Measurements from ENCODE around the gene ZFPM1. TPM values are rescaled to one million over a fixed set of nuclear protein-coding genes. Genes with fewer than 3 reads are reported as not detected.
"Not testable (repeated sequence)": the region's sequence is repeated elsewhere in the genome, so short reads cannot be mapped to it uniquely, and the experiment has no call there.

Gene ZFPM1
- total RNA-seq, 2 experiments from 2014 or later, result 14.3 to 14.7 TPM

DNA sequence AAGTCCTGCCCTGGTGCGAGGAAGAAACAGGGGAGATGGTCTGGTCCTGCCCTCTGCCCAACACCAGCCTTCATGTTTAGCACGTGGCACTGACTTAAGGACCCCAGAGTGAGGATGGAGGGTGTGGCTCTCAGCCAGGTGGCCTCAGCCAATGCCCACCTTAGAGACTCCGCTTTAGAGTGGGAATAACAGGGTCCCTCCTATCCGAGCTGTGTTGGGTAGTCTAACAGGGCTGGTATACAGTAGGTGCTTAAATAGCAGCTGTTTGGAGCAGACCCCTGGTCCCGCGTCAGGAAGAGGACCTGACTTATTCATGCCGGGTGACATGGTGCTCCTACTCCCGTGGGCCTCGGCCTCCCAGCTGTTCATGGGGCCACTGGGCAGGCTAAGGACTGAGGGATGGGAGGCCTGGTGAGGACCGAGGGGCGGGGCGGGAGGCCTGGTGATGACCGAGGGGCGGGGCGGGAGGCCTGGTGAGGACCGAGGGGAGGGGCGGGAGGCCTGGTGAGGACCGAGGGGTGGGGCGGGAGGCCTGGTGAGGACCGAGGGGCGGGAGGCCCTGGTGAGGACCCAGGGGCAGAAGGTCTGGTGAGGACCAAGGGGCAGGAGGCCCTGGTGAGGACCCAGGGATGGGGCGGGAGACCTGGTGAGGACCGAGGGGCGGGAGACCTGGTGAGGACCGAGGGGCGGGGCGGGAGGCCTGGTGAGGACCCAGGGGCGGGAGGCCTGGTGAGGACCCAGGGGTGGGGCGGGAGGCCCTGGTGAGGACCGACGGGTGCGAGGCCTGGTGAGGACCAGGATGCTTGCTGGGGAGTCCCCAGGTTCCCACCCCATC, 7.6 kb downstream of the ZFPM1 start:
- ChIA-PET CTCF (interaction anchor here (0.6 kb wide), 1 partner anchor 468 kb away, joined by 3 read pairs; no protein-coding TSS in a partner anchor), POLR2A (no interaction called here)

- CTCF ChIA-PET, result no interaction called here
- POLR2A ChIA-PET, result no interaction called here
These were observed 8.5 kb downstream of the ZFPM1 start for GRCh38 chr16:88461331-88462269.

GRCh38 chr16:88462396-88462795, 9.3 kb downstream of the ZFPM1 start:
- POLR2A ChIA-PET, result no interaction called here
- CTCF ChIA-PET, result no interaction called here

- POLR2A ChIA-PET, result no interaction called here
These were observed 10.3 kb downstream of the ZFPM1 start for GRCh38 chr16:88463411-88463810.

DNA sequence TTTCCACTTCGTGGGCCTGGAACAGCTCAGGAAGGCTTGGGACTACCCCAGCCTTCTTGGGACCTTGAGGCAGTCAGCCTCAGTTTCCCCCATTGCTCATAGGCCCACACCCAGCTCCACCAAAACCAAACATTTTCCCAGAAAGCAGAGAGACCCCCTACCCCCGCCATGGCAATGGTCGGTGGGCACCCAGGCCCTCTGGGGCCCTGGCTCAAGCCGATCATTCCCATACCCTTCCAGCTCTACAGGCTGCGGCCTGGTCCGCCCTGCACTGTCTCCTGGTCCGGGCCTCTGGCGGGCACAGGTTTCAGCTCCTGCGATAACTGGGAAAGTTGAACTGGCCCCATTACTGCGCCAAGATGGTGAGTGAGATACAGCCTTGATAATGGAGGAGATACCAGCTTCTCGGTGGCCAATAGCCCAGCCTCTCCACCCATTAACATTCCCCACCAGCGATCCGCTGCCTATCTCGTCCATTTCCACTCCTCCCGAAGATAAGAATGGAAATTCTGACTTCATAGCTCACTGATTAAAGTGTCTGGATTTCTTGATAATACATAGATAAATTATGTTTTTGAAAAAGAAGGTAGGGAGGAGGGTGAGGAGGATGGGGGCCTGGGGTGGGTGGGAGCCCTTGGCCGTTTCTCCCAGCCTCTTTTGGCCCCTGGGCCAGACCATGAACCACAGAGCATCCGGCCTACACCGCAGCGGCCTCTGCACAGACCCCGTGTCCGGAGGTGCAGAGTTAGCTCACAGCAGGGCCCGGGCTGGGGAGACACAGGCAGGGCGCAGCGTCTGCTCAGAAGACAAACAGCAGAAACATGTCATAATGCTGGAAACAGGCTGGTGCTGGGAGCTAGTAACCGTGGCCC, 11.6 kb downstream of the ZFPM1 start:
- POLR2A ChIA-PET, result no interaction called here
- CTCF ChIA-PET, result interaction anchor here (0.6 to 1.2 kb wide), 2 partner anchors 10 to 21 kb away, joined by 3 to 4 read pairs; no protein-coding TSS in a partner anchor

More at GRCh38 chr16:88463411-88463810, 10.3 kb downstream of the ZFPM1 start:
- CTCF ChIA-PET, result no interaction called here

DNA sequence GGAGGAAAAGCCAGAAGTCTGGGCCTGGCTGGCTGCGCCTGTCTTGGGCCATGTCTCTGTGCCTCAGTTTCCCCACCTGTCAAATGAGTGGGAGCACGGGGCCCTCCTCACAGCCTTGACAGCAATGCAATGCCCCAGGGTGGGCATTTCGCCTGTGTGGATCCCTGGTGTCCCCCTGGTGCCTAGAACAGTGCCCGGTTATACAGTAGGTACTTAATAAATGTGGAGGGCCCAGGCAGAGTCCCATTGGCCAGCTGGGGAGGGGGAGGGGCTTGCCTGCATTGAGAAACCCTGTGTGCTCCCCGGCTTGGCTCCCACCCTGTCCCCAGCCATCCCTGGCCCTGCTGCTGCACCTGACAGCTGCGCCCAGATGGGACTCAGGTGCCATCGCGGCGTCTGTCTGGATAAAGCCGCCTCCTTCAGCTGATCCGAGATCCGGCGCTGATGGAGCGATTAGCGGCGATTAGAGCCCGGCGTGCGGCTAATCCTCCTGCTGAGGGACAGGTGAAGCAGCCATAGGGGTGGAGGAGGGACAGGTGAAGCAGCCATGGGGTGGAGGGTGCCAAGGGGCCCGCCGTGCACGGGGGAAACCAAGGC, 12.4 kb downstream of the ZFPM1 start:
- ChIA-PET CTCF (interaction anchor here (1.4 kb wide), 1 partner anchor 21 kb away, joined by 4 read pairs; no protein-coding TSS in a partner anchor), POLR2A (no interaction called here)

- ChIA-PET CTCF (interaction anchor here (1.4 kb wide), 2 partner anchors 9 to 22 kb away, joined by 4 to 5 read pairs; no protein-coding TSS in a partner anchor), POLR2A (interaction anchor here (0.6 kb wide), 1 partner anchor 9 kb away, joined by 3 read pairs; no protein-coding TSS in a partner anchor)
These were observed 13.2 kb downstream of the ZFPM1 start for GRCh38 chr16:88466175-88466862.

GRCh38 chr16:88466949-88467348, 13.9 kb downstream of the ZFPM1 start:
- ChIA-PET POLR2A (interaction anchor here (0.6 kb wide), 2 partner anchors 8 to 50 kb away, joined by 3 read pairs; no protein-coding TSS in a partner anchor), CTCF (interaction anchor here (1.4 kb wide), 1 partner anchor 10 kb away, joined by 5 read pairs; no protein-coding TSS in a partner anchor)

DNA sequence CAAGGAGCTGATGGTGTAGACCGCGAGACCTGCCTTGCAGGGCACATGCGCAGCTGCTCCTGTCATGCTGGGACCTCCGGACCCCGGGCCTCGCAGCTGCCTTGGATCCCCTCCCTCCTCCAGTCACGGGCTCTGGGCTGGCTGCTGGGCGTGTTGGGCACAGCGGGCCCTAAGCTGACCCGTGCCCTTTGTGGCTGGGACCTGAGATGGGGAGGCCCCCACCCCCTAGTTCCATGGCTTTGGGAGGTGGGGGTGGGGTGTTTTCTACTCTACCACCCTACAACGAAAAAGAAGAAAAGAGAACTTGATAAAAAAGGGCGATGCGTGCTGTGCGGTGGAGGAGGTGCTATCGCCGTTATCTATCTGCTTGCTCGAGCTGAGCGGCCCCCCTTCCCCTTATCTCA, 14.5 kb downstream of the ZFPM1 start:
- ChIA-PET CTCF (interaction anchor here (1.4 kb wide), 1 partner anchor 10 kb away, joined by 5 read pairs; no protein-coding TSS in a partner anchor), POLR2A (interaction anchor here (0.6 kb wide), 1 partner anchor 10 kb away, joined by 4 read pairs; no protein-coding TSS in a partner anchor)

- CTCF ChIA-PET, result no interaction called here
- POLR2A ChIA-PET, result no interaction called here
These were observed 15.4 kb downstream of the ZFPM1 start for GRCh38 chr16:88468275-88469129.

DNA sequence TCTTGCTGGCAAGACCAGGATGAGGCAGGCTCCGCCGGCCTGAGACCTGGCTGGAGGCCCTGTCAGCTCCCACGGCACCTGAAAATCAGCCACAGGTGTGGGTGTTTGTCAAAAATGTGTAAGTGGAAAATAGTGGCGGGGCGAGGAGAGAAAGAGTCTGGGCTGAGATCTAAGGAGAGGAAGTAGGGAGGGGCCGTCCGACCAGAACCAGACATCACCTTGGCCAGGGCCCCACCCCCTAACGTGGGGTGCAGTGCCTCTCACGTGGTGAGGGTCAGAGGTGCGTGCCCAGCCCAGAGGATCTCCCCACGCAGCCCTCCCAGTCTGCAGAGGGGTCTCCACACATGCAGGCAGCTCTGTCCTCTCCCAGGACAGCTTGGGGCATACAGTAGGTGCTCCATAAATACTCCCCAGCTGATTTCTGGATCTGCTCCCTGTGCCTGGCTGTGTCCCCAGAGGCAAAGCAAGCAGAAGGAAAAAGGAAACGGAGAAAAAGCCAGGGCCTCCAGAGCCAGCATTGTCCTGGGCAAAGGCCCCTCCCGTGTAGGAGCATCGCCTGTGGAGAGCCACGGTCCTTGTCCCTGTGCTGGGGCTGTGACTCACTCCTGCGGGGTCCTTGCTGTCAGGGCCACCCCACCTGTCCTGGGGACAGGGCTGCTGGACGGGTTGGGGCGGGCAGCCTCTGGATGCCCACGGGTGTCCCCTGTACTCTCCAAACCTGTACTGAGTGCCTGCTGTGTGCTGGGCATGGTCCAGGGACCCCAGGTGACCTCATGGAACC, 16.7 kb downstream of the ZFPM1 start:
- CTCF ChIA-PET, result no interaction called here
- POLR2A ChIA-PET, result no interaction called here

GRCh38 chr16:88470396-88470680, 17.3 kb downstream of the ZFPM1 start:
- POLR2A ChIA-PET, result not testable (repeated sequence)

GRCh38 chr16:88470696-88471095, 17.6 kb downstream of the ZFPM1 start:
- ChIA-PET CTCF (interaction anchor here (1.1 kb wide), 1 partner anchor 21 kb away, joined by 4 read pairs; no protein-coding TSS in a partner anchor), POLR2A (interaction anchor here (0.7 kb wide), 1 partner anchor 13 kb away, joined by 3 read pairs; no protein-coding TSS in a partner anchor)

More at GRCh38 chr16:88470396-88470680, 17.3 kb downstream of the ZFPM1 start:
- CTCF ChIA-PET, result interaction anchor here (1.1 kb wide), 1 partner anchor 21 kb away, joined by 4 read pairs; no protein-coding TSS in a partner anchor

- CTCF ChIA-PET, result interaction anchor here (1.1 kb wide), 1 partner anchor 22 kb away, joined by 4 read pairs; no protein-coding TSS in a partner anchor
- POLR2A ChIA-PET, result interaction anchor here (0.7 kb wide), 1 partner anchor 13 kb away, joined by 3 read pairs; no protein-coding TSS in a partner anchor
These were observed 18.0 kb downstream of the ZFPM1 start for GRCh38 chr16:88471115-88471514.

DNA sequence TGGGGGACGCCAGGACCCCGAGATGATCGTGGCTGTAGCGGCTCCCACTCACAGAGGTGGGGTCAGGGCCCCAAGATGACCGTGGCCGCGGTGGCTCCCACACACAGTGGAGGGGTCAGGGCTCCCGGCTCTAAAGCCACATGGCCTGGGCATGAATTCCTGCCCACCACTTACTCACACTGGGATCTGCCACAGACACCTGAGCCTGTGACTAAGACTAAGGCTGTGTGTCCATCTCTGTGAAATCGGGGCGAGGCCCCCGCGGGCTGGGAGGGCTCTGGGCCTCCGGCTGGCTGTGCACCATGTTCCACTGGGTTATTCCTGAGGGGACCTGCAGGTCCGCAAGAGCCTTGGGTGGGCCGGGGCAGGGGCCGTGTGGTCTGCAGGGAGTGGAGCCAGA, 18.5 kb downstream of the ZFPM1 start:
- ChIA-PET CTCF (interaction anchor here (1.1 kb wide), 1 partner anchor 22 kb away, joined by 4 read pairs; no protein-coding TSS in a partner anchor), POLR2A (no interaction called here)

GRCh38 chr16:88472069-88472468, 19.0 kb downstream of the ZFPM1 start:
- POLR2A ChIA-PET, result no interaction called here
- CTCF ChIA-PET, result interaction anchor here (0.6 kb wide), 1 partner anchor 597 kb away, joined by 3 read pairs; no protein-coding TSS in a partner anchor
